Kidney epithelial cell (primary cell): Measurements from ENCODE around the gene KRTAP9-4. TPM values are rescaled to one million over a fixed set of nuclear protein-coding genes. Genes with fewer than 3 reads are reported as not detected.
"Not testable (repeated sequence)": the region's sequence is repeated elsewhere in the genome, so short reads cannot be mapped to it uniquely, and the experiment has no call there.

Experiments used
- DNase-seq: peaks from one replicate; pipeline ENCODE4 v3.0.0-alpha.2; 2010; ENCODE audit warnings: low read depth
- H3K27me3 ChIP-seq: 2 replicates; pipeline ENCODE4 v1.6.0; 2011; ENCODE audit warnings: low read length; ENCODE audit not compliant: control insufficient read depth, insufficient read depth
- H3K36me3 ChIP-seq: 2 replicates; pipeline ENCODE4 v1.5.1; 2011; ENCODE audit warnings: low read length; ENCODE audit not compliant: control insufficient read depth, insufficient read depth
- H3K4me3 ChIP-seq: 2 replicates; pipeline ENCODE4 v1.5.1; 2011; ENCODE audit warnings: low read depth, mild to moderate bottlenecking, control low read depth, low read length
- total RNA-seq: library from RNA; depleted of rRNA; stranded (reverse); fragments of >200 nt; gene quantifications from 2 replicates; pipeline ENCODE4 v1.2.3, GENCODE V29; 2015
- TF ChIP-seq, protein P1 (sequence below): IDR thresholded peaks from 2 replicates; pipeline ENCODE4 v1.5.1; 2011; ENCODE audit warnings: mild to moderate bottlenecking, moderate library complexity, low read length, control low read depth, inconsistent platforms; ENCODE audit not compliant: insufficient read depth, poor library complexity, severe bottlenecking

The KRTAP9-4 gene
- total RNA-seq, 1 donor from 2014 or later = not detected

DNA sequence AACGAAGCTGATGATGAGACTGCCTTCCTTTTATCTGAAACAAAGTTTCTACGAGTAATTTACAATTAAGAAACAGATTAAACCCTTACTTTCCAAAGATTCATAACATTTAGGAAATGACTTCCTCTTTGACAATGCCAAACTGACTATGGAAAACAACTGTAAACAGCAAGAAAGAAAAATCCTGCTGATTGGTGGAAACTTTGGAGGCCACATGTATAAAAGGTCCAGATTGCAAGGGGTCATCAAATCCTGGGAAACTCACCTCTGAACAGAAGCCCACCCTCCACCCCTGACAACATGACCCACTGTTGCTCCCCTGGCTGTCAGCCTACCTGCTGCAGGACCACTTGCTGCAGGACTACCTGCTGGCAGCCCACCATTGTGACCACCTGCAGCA lies 15.6 kb downstream of the KRTAP9-4 start, which contains the start of gene KRTAP9-6:
TSS of gene KRTAP9-6 (plus strand) at position 301 of the 400 bp plus-strand sequence. CDS start at position 301, 0 bp downstream.
- TF ChIP-seq, protein P1, sequence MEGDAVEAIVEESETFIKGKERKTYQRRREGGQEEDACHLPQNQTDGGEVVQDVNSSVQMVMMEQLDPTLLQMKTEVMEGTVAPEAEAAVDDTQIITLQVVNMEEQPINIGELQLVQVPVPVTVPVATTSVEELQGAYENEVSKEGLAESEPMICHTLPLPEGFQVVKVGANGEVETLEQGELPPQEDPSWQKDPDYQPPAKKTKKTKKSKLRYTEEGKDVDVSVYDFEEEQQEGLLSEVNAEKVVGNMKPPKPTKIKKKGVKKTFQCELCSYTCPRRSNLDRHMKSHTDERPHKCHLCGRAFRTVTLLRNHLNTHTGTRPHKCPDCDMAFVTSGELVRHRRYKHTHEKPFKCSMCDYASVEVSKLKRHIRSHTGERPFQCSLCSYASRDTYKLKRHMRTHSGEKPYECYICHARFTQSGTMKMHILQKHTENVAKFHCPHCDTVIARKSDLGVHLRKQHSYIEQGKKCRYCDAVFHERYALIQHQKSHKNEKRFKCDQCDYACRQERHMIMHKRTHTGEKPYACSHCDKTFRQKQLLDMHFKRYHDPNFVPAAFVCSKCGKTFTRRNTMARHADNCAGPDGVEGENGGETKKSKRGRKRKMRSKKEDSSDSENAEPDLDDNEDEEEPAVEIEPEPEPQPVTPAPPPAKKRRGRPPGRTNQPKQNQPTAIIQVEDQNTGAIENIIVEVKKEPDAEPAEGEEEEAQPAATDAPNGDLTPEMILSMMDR = no peak
- no peaks in the 10 kb centered on the region for H3K27me3 ChIP-seq
- DNase-seq = no peak

DNA sequence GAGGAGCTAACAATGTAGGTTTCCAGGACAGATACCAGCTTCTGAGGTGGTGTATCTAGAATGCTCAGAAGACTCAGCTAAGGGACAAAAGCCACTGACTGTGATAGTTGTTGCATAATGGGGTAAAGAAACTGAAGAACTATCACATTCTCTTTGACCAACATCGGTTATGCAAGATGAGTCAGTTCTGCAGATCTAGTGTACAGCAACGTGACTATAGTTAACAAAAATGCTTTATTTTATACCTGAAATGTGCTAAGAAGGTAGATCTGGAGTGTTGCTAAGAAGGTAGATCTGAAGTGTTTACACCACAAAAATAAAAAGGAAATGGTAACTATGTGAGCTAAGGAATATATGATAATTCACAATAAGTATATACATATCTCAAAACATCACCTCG lies 18.2 kb downstream of the KRTAP9-4 start:
- DNase-seq = no peak
- TF ChIP-seq, protein P1 = no peak
- no peaks in the 10 kb centered on the region for H3K27me3 ChIP-seq
- no peaks in the 10 kb centered on the region for H3K36me3 ChIP-seq
- no peak overlapping the region for H3K4me3 ChIP-seq

More for the DNA sequence above, 15.6 kb downstream of the KRTAP9-4 start, which contains the start of gene KRTAP9-6:
- Histone ChIP-seq H3K36me3 (no peaks in the 10 kb centered on the region), H3K4me3 (no peak within 1 kb of the TSS)

DNA sequence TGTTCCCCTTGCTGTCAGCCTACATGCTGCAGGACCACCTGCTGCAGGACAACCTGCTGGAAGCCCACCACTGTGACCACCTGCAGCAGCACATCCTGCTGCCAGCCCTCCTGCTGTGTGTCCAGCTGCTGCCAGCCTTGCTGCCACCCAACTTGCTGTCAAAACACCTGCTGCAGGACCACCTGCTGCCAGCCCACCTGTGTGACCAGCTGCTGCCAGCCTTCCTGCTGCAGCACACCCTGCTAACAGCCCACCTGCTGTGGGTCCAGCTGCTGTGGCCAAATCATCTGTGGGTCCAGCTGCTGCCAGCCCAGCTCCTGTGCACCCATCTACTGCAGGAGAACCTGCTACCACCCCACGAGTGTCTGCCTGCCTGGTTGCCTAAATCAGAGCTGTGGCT lies 21.8 kb downstream of the KRTAP9-4 start:
- H3K4me3 ChIP-seq, H3K27me3 ChIP-seq, DNase-seq, H3K36me3 ChIP-seq: not testable (repeated sequence)

DNA sequence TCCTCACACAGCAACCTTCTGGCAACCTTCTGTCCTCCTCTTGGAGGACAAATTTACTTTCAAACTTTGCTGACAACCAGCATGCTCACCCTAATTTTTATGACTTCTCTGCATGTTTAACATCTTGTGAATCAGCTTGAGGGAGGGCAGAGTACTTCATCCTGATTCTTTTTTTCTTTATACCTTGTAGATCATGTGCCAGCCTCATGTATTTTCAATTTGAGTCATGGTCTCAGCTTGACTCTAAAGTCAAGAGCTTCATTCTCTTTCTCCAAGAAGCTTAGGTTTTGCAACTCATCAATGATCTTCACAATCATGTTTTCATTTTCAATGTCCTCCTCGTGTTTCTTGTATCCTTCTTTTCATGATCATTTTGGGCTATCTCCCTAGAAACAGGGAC lies 22.4 kb downstream of the KRTAP9-4 start:
- H3K27me3 ChIP-seq = no peaks in the 10 kb centered on the region
- no peaks in the 10 kb centered on the region for H3K36me3 ChIP-seq
- DNase-seq = no peak
- H3K4me3 ChIP-seq = no peak overlapping the region
- TF ChIP-seq, protein P1 = no peak

DNA sequence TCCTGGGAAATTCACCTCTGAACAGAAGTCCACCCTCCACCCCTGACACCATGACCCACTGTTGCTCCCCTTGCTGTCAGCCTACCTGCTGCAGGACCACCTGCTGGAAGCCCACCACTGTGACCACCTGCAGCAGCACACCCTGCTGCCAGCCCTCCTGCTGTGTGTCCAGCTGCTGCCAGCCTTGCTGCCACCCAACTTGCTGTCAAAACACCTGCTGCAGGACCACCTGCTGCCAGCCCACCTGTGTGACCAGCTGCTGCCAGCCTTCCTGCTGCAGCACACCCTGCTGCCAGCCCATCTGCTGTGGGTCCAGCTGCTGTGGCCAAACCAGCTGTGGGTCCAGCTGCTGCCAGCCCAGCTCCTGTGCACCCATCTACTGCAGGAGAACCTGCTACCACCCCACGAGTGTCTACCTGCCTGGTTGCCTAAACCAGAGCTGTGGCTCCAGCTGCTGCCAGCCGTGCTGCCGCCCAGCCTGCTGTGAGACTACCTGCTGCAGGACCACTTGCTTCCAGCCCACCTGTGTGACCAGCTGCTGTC lies 26.2 kb downstream of the KRTAP9-4 start, which contains the start of gene KRTAP9-7:
TSS of gene KRTAP9-7 (plus strand) at position 51 of the 543 bp plus-strand sequence. CDS start at position 51, 0 bp downstream.
- DNase-seq, H3K4me3 ChIP-seq, H3K27me3 ChIP-seq, H3K36me3 ChIP-seq: not testable (repeated sequence)

DNA sequence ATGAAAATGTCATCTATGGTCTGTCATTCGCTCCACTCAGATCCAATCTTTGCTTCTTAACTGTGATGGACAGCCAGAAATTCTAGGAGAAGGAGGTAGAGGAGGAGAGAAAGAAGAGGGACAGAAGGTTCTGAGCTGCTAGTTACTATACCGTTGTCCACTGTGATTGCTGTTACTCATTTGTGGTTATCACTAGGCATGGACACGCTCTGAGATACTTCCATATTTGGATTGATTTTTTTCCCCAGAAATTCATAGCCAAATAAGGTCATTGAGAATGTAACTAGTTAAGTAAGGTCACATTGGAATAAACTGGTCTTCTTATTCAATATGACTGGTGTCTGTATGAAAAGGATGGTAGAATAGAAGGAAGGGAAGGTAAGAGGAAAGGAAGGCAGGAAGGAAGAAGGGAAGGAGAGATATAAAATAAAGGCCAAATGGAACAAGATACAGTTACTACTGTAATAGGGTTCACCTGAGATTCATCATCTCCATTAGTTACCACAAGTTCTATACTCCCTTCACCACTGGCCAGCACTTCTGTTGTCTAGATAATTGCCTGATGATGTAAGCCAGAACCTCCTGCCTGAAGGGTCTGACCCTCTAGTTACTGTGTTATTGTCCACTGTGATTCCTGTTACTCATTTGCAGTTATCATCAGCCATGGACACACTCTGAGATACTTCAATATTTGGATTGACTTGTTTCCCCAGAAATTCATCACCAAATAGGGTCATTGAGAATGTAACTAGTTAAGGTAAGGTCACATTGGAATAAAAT lies 28.9 kb downstream of the KRTAP9-4 start:
- Histone ChIP-seq H3K36me3 (no peaks in the 10 kb centered on the region), H3K4me3 (no peak overlapping the region), H3K27me3 (no peaks in the 10 kb centered on the region)
- TF ChIP-seq, protein P1 = no peak
- peak; percentile 19 for DNase-seq
